PC-3 (cell line): Measurements from ENCODE around the gene SLC24A3. TPM values are rescaled to one million over a fixed set of nuclear protein-coding genes. Genes with fewer than 3 reads are reported as not detected.

Experiments
- ATAC-seq: fragments of 200-7000 bp; cut with Tn5 transposase; 2 replicates; pipeline ENCODE4 v1.9.1; 2020; ENCODE audit warnings: mild to moderate bottlenecking, moderate library complexity
- BruUV-seq: library from RNA; stranded (reverse); fragments of 400-500 nt; replicated peaks from 2 replicates; lab custom pipeline; 2021; lab: Mats Ljungman, UMichigan
- CTCF ChIA-PET: fragments of 300-600 bp; sonication (Branson Sonifier 250); formaldehyde crosslinking; loops from one replicate; lab custom pipeline; 2022; ENCODE audit warnings: antibody characterized with exemption; lab: Charles Lee
- POLR2A ChIA-PET: fragments of 300-600 bp; sonication (Branson Sonifier 250); formaldehyde crosslinking; loops from one replicate; lab custom pipeline; 2022; ENCODE audit warnings: antibody characterized with exemption; ENCODE audit not compliant: unreplicated experiment; lab: Charles Lee
- DNase-seq: peaks from one replicate; pipeline ENCODE4 v3.0.0-alpha.2; 2015
- H2AFZ ChIP-seq: fragments of 300-600 bp; sonication (generic); 2 replicates; pipeline ENCODE4 v1.6.0; 2016; ENCODE audit warnings: antibody characterized with exemption, low read length
- H3F3A ChIP-seq: fragments of 300-600 bp; sonication (generic); one replicate; pipeline ENCODE4 v1.6.0; 2017; ENCODE audit warnings: antibody characterized with exemption, low read length, control low read depth, mild to moderate bottlenecking; ENCODE audit not compliant: unreplicated experiment
- H3K27ac ChIP-seq: fragments of 300-600 bp; sonication (generic); 2 replicates; pipeline ENCODE4 v1.5.1; 2016; ENCODE audit warnings: mild to moderate bottlenecking, low read length
- H3K27me3 ChIP-seq: fragments of 300-600 bp; sonication (generic); 2 replicates; pipeline ENCODE4 v1.6.1; 2016; ENCODE audit warnings: low read length, mixed read lengths
- H3K36me3 ChIP-seq: fragments of 300-600 bp; sonication (generic); 2 replicates; pipeline ENCODE4 v1.6.1; 2016; ENCODE audit warnings: low read depth, mixed run types, low read length, mixed read lengths
- H3K4me1 ChIP-seq: fragments of 300-600 bp; sonication (generic); 2 replicates; pipeline ENCODE4 v1.5.1; 2016; ENCODE audit warnings: low read length; ENCODE audit not compliant: insufficient read depth
- H3K4me2 ChIP-seq: fragments of 300-600 bp; sonication (generic); 2 replicates; pipeline ENCODE4 v1.6.0; 2016; ENCODE audit warnings: low read length
- H3K4me3 ChIP-seq: fragments of 300-600 bp; sonication (generic); 2 replicates; pipeline ENCODE4 v1.5.1; 2016; ENCODE audit warnings: mild to moderate bottlenecking, low read length, mixed read lengths
- H3K79me2 ChIP-seq: fragments of 300-600 bp; sonication (generic); 2 replicates; pipeline ENCODE4 v1.6.1; 2017; ENCODE audit warnings: low read length, mixed read lengths
- H3K9ac ChIP-seq: fragments of 300-600 bp; sonication (generic); 2 replicates; pipeline ENCODE4 v1.6.0; 2016; ENCODE audit warnings: mild to moderate bottlenecking, low read length
- H3K9me2 ChIP-seq: fragments of 300-600 bp; sonication (generic); replicated peaks from 2 replicates; pipeline ENCODE4 v1.6.1; 2016; ENCODE audit warnings: mixed run types, low read length, mixed read lengths
- H3K9me3 ChIP-seq: fragments of 300-600 bp; sonication (generic); 2 replicates; pipeline ENCODE4 v1.6.1; 2016; ENCODE audit warnings: low read length, mixed read lengths
- H4K20me1 ChIP-seq: fragments of 300-600 bp; sonication (generic); 2 replicates; pipeline ENCODE4 v1.6.1; 2016; ENCODE audit warnings: low read length, mixed read lengths
- CTCF ChIP-seq: fragments of 300-600 bp; sonication (generic); conservative IDR thresholded peaks from 2 replicates; pipeline ENCODE4 v1.5.1; 2017; ENCODE audit warnings: antibody characterized with exemption, low read depth, mild to moderate bottlenecking, low read length
- EZH2 ChIP-seq: fragments of 300-600 bp; sonication (generic); IDR thresholded peaks from one replicate; pipeline ENCODE4 v1.6.1; 2017; ENCODE audit warnings: antibody characterized with exemption, mild to moderate bottlenecking, low read length; ENCODE audit not compliant: unreplicated experiment
- EZH2phosphoT487 ChIP-seq: fragments of 300-600 bp; sonication (generic); IDR thresholded peaks from 2 replicates; pipeline ENCODE4 v1.6.1; 2018; ENCODE audit warnings: mild to moderate bottlenecking, antibody characterized with exemption, low read length, borderline replicate concordance
- intact Hi-C: fragments of 100-400 bp; cut with micrococcal nuclease; formaldehyde crosslinking; loops from 2 replicates; pipeline ENCODE4 v1.9.0; 2023
- total RNA-seq: library from RNA; depleted of rRNA; stranded (reverse); fragments of >200 nt; gene quantifications from 2 replicates; pipeline ENCODE4 v1.2.3, GENCODE V29; 2014

The SLC24A3 gene
- total RNA-seq, 1 experiment from 2014 or later = 0.11 TPM

GRCh38 chr20:19338380-19338779 lies 125.9 kb downstream of the SLC24A3 start:
- no peak for ATAC-seq
- Histone ChIP-seq H3K9me3 (no peaks in the 10 kb centered on the region), H3K79me2 (no peaks in the 10 kb centered on the region), H4K20me1 (no peaks in the 10 kb centered on the region), H3K9ac (no peak overlapping the region), H2AFZ (no peak overlapping the region), H3F3A (no peaks in the 10 kb centered on the region), H3K4me3 (no peak overlapping the region), H3K9me2 (no peaks in the 10 kb centered on the region), H3K4me2 (no peak overlapping the region), H3K36me3 (no peaks in the 10 kb centered on the region), H3K4me1 (no peaks in the 10 kb centered on the region), H3K27ac (no peak overlapping the region), H3K27me3 (peaks cover 55% of the 10 kb centered on the region)
- ChIA-PET POLR2A (no interaction called here), CTCF (no interaction called here)
- TF ChIP-seq EZH2 (no peak), CTCF (no peak), EZH2phosphoT487 (no peak)
- BruUV-seq = no TSS peak
- intact Hi-C loops = no loop called here
- DNase-seq = no peak

GRCh38 chr20:19338960-19339359 lies 126.5 kb downstream of the SLC24A3 start:
- no peak overlapping the region for H2AFZ ChIP-seq
- ChIA-PET POLR2A (no interaction called here), CTCF (no interaction called here)
- no peaks in the 10 kb centered on the region for H3K36me3 ChIP-seq
- no peaks in the 10 kb centered on the region for H3K9me2 ChIP-seq
- no peak for ATAC-seq
- H3K79me2 ChIP-seq = no peaks in the 10 kb centered on the region
- BruUV-seq = no TSS peak
- no peak overlapping the region for H3K4me2 ChIP-seq
- TF ChIP-seq EZH2phosphoT487 (no peak), CTCF (no peak), EZH2 (no peak)
- no peak overlapping the region for H3K9ac ChIP-seq
- intact Hi-C loops = no loop called here
- H3K9me3 ChIP-seq = no peaks in the 10 kb centered on the region
- H3F3A ChIP-seq = no peaks in the 10 kb centered on the region
- H3K27me3 ChIP-seq = peaks cover 57% of the 10 kb centered on the region
- no peaks in the 10 kb centered on the region for H3K4me1 ChIP-seq
- H4K20me1 ChIP-seq = no peaks in the 10 kb centered on the region
- H3K4me3 ChIP-seq = no peak overlapping the region
- no peak for DNase-seq
- no peak overlapping the region for H3K27ac ChIP-seq

DNA sequence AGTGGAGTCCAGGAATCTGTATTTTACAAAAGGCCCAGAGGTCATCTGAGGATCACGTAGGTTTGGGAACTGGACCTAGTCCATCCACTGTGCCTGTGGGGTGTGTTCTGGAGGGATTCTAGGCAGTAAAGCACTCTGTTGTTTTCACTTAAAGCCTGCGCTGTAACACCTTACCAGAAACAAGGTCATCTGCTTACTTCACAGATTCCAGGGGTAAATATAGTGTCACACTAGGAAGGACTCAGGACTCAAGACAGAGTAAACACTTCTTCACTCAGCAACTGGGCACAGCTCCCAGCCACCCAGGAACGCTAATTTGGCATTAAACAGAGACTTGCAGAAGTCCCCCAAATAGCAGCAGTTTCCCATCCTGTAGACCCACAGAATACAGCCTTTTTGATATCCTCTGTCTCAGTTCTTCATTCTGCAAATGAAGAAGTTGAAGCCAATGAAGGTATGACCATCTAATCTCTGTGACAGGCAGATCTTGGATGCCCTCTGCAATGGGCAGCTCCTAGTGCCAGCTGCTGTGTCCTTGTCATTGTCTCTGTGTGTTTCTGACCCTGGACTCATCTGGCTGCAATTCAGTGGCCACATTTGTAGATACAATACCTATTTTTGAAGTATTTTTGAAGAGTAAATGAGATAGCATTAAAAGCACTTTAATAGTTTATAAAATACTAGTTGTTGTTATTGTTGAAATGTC lies 129.1 kb downstream of the SLC24A3 start:
- H3K9me2 ChIP-seq = no peaks in the 10 kb centered on the region
- no peaks in the 10 kb centered on the region for H3K79me2 ChIP-seq
- no peaks in the 10 kb centered on the region for H3K4me1 ChIP-seq
- no peak overlapping the region for H3K9ac ChIP-seq
- DNase-seq (no peak), ATAC-seq (no peak)
- POLR2A ChIA-PET = no interaction called here
- no peak overlapping the region for H3K4me2 ChIP-seq
- H3K36me3 ChIP-seq = no peaks in the 10 kb centered on the region
- no peaks in the 10 kb centered on the region for H3K9me3 ChIP-seq
- no peak overlapping the region for H2AFZ ChIP-seq
- CTCF ChIA-PET = no interaction called here
- no peak for TF ChIP-seq EZH2
- TF ChIP-seq EZH2phosphoT487 = no peak
- no peak for TF ChIP-seq CTCF
- BruUV-seq = no TSS peak
- H3F3A ChIP-seq = no peaks in the 10 kb centered on the region
- H4K20me1 ChIP-seq = no peaks in the 10 kb centered on the region
- H3K27me3 ChIP-seq = peaks cover 54% of the 10 kb centered on the region
- H3K27ac ChIP-seq = no peak overlapping the region
- intact Hi-C loops = no loop called here
- H3K4me3 ChIP-seq = no peak overlapping the region
